IMR-90 (cell line): ENCODE data around the gene ARRDC1. TPM values are rescaled to one million over a fixed set of nuclear protein-coding genes. Genes with fewer than 3 reads are reported as not detected.

Experiments
- ATAC-seq: fragments of 200-7000 bp; cut with Tn5 transposase; 2 replicates; pipeline ENCODE4 v1.9.1; 2020; ENCODE audit warnings: low read depth, mild to moderate bottlenecking, moderate library complexity
- BruUV-seq: library from RNA; stranded (reverse); fragments of 400-500 nt; replicated peaks from 2 replicates; lab custom pipeline; 2021; lab: Mats Ljungman, UMichigan
- CTCF ChIA-PET: fragments of 300-600 bp; formaldehyde crosslinking; extraction: SDS; loops from one replicate; lab custom pipeline; 2021; ENCODE audit warnings: antibody characterized with exemption; lab: Yijun Ruan, JAX
- POLR2A ChIA-PET: fragments of 300-600 bp; sonication (Branson Sonifier 250); formaldehyde crosslinking; loops from one replicate; lab custom pipeline; 2022; ENCODE audit warnings: antibody characterized with exemption; ENCODE audit not compliant: unreplicated experiment; lab: Charles Lee
- DNase-seq: peaks from one replicate; pipeline ENCODE4 v3.0.0; 2013
- H2AFZ ChIP-seq: replicated peaks from 2 replicates; pipeline ENCODE3; 2013; ENCODE audit warnings: low read length, mild to moderate bottlenecking; ENCODE audit not compliant: poor library complexity
- H2AK5ac ChIP-seq: 2 replicates; pipeline ENCODE4 v1.6.1; 2013; ENCODE audit warnings: low read depth, low read length, inconsistent platforms
- H2AK9ac ChIP-seq: replicated peaks from 2 replicates; pipeline ENCODE3; 2013; ENCODE audit warnings: mild to moderate bottlenecking, low read depth, low read length, moderate library complexity; ENCODE audit not compliant: poor library complexity
- H2BK120ac ChIP-seq: 2 replicates; pipeline ENCODE4 v1.6.1; 2013; ENCODE audit warnings: low read depth, low read length, inconsistent platforms
- H2BK15ac ChIP-seq: 3 replicates; pipeline ENCODE4 v1.6.1; 2013; ENCODE audit warnings: low read depth, low read length, inconsistent platforms
- H2BK20ac ChIP-seq: 2 replicates; pipeline ENCODE4 v1.6.1; 2013; ENCODE audit warnings: low read depth, mild to moderate bottlenecking, inconsistent platforms, low read length, moderate library complexity
- H2BK5ac ChIP-seq: 2 replicates; pipeline ENCODE4 v1.6.1; 2013; ENCODE audit warnings: mild to moderate bottlenecking, low read depth, low read length, inconsistent platforms; ENCODE audit not compliant: poor library complexity, severe bottlenecking
- H3K14ac ChIP-seq: replicated peaks from 2 replicates; pipeline ENCODE4 v1.6.1; 2013; ENCODE audit warnings: low read depth, low read length, inconsistent platforms
- H3K18ac ChIP-seq: 2 replicates; pipeline ENCODE4 v1.6.1; 2013; ENCODE audit warnings: low read depth, low read length, control low read depth
- H3K23ac ChIP-seq: 2 replicates; pipeline ENCODE4 v1.6.1; 2013; ENCODE audit warnings: low read depth, low read length, inconsistent platforms
- H3K27ac ChIP-seq: 2 replicates; pipeline ENCODE4 v1.5.1; 2013; ENCODE audit warnings: mild to moderate bottlenecking, control low read depth, low read length; ENCODE audit not compliant: insufficient read depth
- H3K27me3 ChIP-seq: 2 replicates; pipeline ENCODE4 v1.6.1; 2013; ENCODE audit warnings: low read length; ENCODE audit not compliant: control insufficient read depth, insufficient read depth
- H3K36me3 ChIP-seq: 2 replicates; pipeline ENCODE4 v1.6.1; 2013; ENCODE audit warnings: low read length, mixed read lengths; ENCODE audit not compliant: control insufficient read depth, insufficient read depth
- H3K4ac ChIP-seq: 2 replicates; pipeline ENCODE4 v1.6.1; 2013; ENCODE audit warnings: low read depth, low read length, inconsistent platforms
- H3K4me1 ChIP-seq: 2 replicates; pipeline ENCODE4 v1.6.1; 2013; ENCODE audit warnings: low read length, mixed read lengths; ENCODE audit not compliant: control insufficient read depth, insufficient read depth
- H3K4me2 ChIP-seq: 2 replicates; pipeline ENCODE4 v1.6.1; 2013; ENCODE audit warnings: low read depth, mild to moderate bottlenecking, control low read depth, low read length, moderate library complexity
- H3K4me3 ChIP-seq: 2 replicates; pipeline ENCODE4 v1.5.1; 2013; ENCODE audit warnings: low read depth, mild to moderate bottlenecking, control low read depth, low read length, moderate library complexity; ENCODE audit not compliant: insufficient read depth
- H3K56ac ChIP-seq: 2 replicates; pipeline ENCODE4 v1.6.1; 2013; ENCODE audit warnings: low read length, inconsistent platforms; ENCODE audit not compliant: insufficient read depth; ENCODE audit errors: extremely low read depth
- H3K79me1 ChIP-seq, 2 experiments: 2 replicates each; pipeline ENCODE4 v1.6.1; 2013; ENCODE audit warnings: low read length in 2 of 2, inconsistent platforms in 1 of 2, low read depth in 1 of 2
- H3K9ac ChIP-seq: 2 replicates; pipeline ENCODE4 v1.6.1; 2013; ENCODE audit warnings: low read depth, low read length, control low read depth
- H3K9me1 ChIP-seq: 2 replicates; pipeline ENCODE4 v1.6.1; 2013; ENCODE audit warnings: low read length, inconsistent platforms; ENCODE audit not compliant: insufficient read depth
- H3K9me3 ChIP-seq: 2 replicates; pipeline ENCODE4 v1.6.1; 2013; ENCODE audit warnings: low read length; ENCODE audit not compliant: control insufficient read depth, insufficient read depth
- H4K20me1 ChIP-seq: 2 replicates; pipeline ENCODE4 v1.6.1; 2013; ENCODE audit warnings: low read length, inconsistent platforms; ENCODE audit not compliant: insufficient read depth
- H4K5ac ChIP-seq: 2 replicates; pipeline ENCODE4 v1.6.1; 2013; ENCODE audit warnings: mild to moderate bottlenecking, low read depth, low read length, control low read depth
- H4K8ac ChIP-seq, 2 experiments: 2 replicates each; pipeline ENCODE4 v1.6.1; 2013; ENCODE audit warnings: low read depth in 2 of 2, low read length in 2 of 2, control low read depth in 1 of 2, inconsistent platforms in 1 of 2
- H4K91ac ChIP-seq: 2 replicates; pipeline ENCODE4 v1.6.1; 2013; ENCODE audit warnings: low read depth, low read length, inconsistent platforms; ENCODE audit not compliant: insufficient read depth
- CEBPB ChIP-seq: IDR thresholded peaks from 2 replicates; pipeline ENCODE4 v1.6.1; 2012; ENCODE audit warnings: low read depth, low read length, improper control_type of control experiment
- CTCF ChIP-seq: conservative IDR thresholded peaks from 2 replicates; pipeline ENCODE4 v1.5.1; 2012; ENCODE audit warnings: mild to moderate bottlenecking, low read depth, low read length, improper control_type of control experiment
- FOS ChIP-seq: fragments of 150-350 bp; IDR thresholded peaks from 2 replicates; pipeline ENCODE4 v1.6.1; 2016; ENCODE audit warnings: low read depth, low read length
- MAFK ChIP-seq: IDR thresholded peaks from 2 replicates; pipeline ENCODE4 v1.6.1; 2012; ENCODE audit warnings: low read depth, low read length, improper control_type of control experiment
- MAZ ChIP-seq: IDR thresholded peaks from 2 replicates; pipeline ENCODE4 v1.6.1; 2012; ENCODE audit warnings: low read depth, mild to moderate bottlenecking, low read length, improper control_type of control experiment, moderate library complexity, borderline replicate concordance
- MXI1 ChIP-seq: IDR thresholded peaks from 2 replicates; pipeline ENCODE4 v1.6.1; 2012; ENCODE audit warnings: low read depth, mild to moderate bottlenecking, low read length, moderate library complexity, borderline replicate concordance
- NFE2L2 ChIP-seq: fragments of 150-350 bp; IDR thresholded peaks from 2 replicates; pipeline ENCODE4 v1.6.1; 2016; ENCODE audit warnings: low read depth, mild to moderate bottlenecking, low read length
- POLR2A ChIP-seq: IDR thresholded peaks from 2 replicates; pipeline ENCODE4 v1.6.1; 2012; ENCODE audit warnings: mild to moderate bottlenecking, low read depth, low read length
- RAD21 ChIP-seq: IDR thresholded peaks from 2 replicates; pipeline ENCODE4 v1.6.1; 2012; ENCODE audit warnings: low read length, improper control_type of control experiment
- RCOR1 ChIP-seq: IDR thresholded peaks from 2 replicates; pipeline ENCODE4 v1.6.1; 2012; ENCODE audit warnings: mild to moderate bottlenecking, low read length, improper control_type of control experiment; ENCODE audit not compliant: insufficient replicate concordance
- RFX5 ChIP-seq: IDR thresholded peaks from 2 replicates; pipeline ENCODE4 v1.8.0; 2012; ENCODE audit warnings: low read depth, mild to moderate bottlenecking, low read length, moderate library complexity
- SMC3 ChIP-seq: fragments of 150-350 bp; IDR thresholded peaks from 2 replicates; pipeline ENCODE4 v1.6.1; 2016; ENCODE audit warnings: low read depth, mild to moderate bottlenecking, antibody characterized with exemption, low read length, moderate library complexity
- USF2 ChIP-seq: fragments of 150-350 bp; IDR thresholded peaks from 2 replicates; pipeline ENCODE4 v1.6.1; 2017; ENCODE audit warnings: mild to moderate bottlenecking, antibody characterized with exemption, low read length, low read depth
- WGBS, 2 experiments: methylation state at CpG; one replicate each; pipeline versions ENCODE4 v1.1.5 to v1.1.7; 2013; ENCODE audit warnings: missing lambda C conversion rate in 2 of 2; ENCODE audit not compliant: insufficient read length in 1 of 2; ENCODE audit errors: extremely low coverage in 2 of 2; 5-methylcytosine and 5-hydroxymethylcytosine counted together
- dilution Hi-C: fragments of 300-500 bp; cut with HindIII; formaldehyde crosslinking; loops from one replicate; pipeline ENCODE4 v1.14.3; 2018; ENCODE audit warnings: low sequenced_read_pairs; ENCODE audit not compliant: unreplicated experiment
- in situ Hi-C: fragments of 300-500 bp; cut with MboI; formaldehyde crosslinking; loops from 3 replicates; pipeline ENCODE4 v1.14.3; 2019; ENCODE audit warnings: low sequenced_read_pairs, inconsistent platforms, mixed read lengths
- intact Hi-C: fragments of 100-400 bp; cut with micrococcal nuclease; formaldehyde crosslinking; loops from 2 replicates; pipeline ENCODE4 v1.10.0; 2022
- polyA plus RNA-seq, 3 experiments: library from polyadenylated mRNA; depleted of rRNA; stranded (reverse); fragments of >200 nt; gene quantifications; 2 replicates each; pipeline ENCODE4 v1.2.3, GENCODE V29; 2012; ENCODE audit warnings: low replicate concordance in 1 of 3
- total RNA-seq: library from RNA; depleted of rRNA; stranded (reverse); fragments of >200 nt; gene quantifications from 2 replicates; pipeline ENCODE4 v1.2.3, GENCODE V29; 2012
- TF ChIP-seq, protein P1 (sequence below): fragments of 150-350 bp; IDR thresholded peaks from 2 replicates; pipeline ENCODE4 v1.6.1; 2016; ENCODE audit warnings: low read depth, mild to moderate bottlenecking, low read length, moderate library complexity, borderline replicate concordance

The ARRDC1 gene
- total and polyA plus RNA-seq, 2 of the 4 experiments (the other 2 are of a cell fraction), result 7.7 to 41.4 TPM

GRCh38 chr9:137578518-137579258, 26.8 kb upstream of the ARRDC1 start, which contains the start of gene DPH7:
Gene DPH7, minus strand, starts transcription at chr9:137578925. Its CDS starts 148 bp downstream, at chr9:137578777.
- no peak within 1 kb of the TSS for H2BK15ac ChIP-seq
- H4K20me1 ChIP-seq, result peaks cover 24% of the 10 kb centered on the region
- peaks cover 40% of the 10 kb centered on the region for H3K36me3 ChIP-seq
- H2BK120ac ChIP-seq, result peak within 1 kb of the TSS; percentile 70; the same call in 1 of the 2 replicates
- H3K18ac ChIP-seq, result no peak within 1 kb of the TSS
- H2AK9ac ChIP-seq, result peak within 1 kb of the TSS; percentile 95
- H2BK20ac ChIP-seq, result no peak within 1 kb of the TSS
- H4K91ac ChIP-seq, result peak within 1 kb of the TSS; percentile 79
- no peaks in the 10 kb centered on the region for H3K9me3 ChIP-seq
- H3K14ac ChIP-seq, result peak within 1 kb of the TSS; percentile 93
- H3K4ac ChIP-seq, result peak within 1 kb of the TSS; percentile 96
- H3K23ac ChIP-seq, result peak within 1 kb of the TSS; percentile 79; the same call in 1 of the 2 replicates
- peak within 1 kb of the TSS; percentile 76 for H3K9ac ChIP-seq
- BruUV-seq, result no TSS peak
- dilution Hi-C loops, result no loop called here
- H3K27ac ChIP-seq, result peak within 1 kb of the TSS; percentile 66
- peak within 1 kb of the TSS; percentile 68 for H2BK5ac ChIP-seq
- 3% methylated on average over 46 of the region's 82 CpGs; no CpG with 5 or more reads in 1 of the 2 experiments for WGBS, 2 experiments
- H3K9me1 ChIP-seq, result peaks cover 15% of the 10 kb centered on the region; the same call in 1 of the 2 replicates
- intact Hi-C loops, result no loop called here
- POLR2A ChIA-PET, result no interaction called here
- CTCF ChIA-PET, result interaction anchor here (0.6 to 0.7 kb wide), 2 partner anchors 10 to 449 kb away, joined by 3 to 5 read pairs; no protein-coding TSS in a partner anchor
- DNase-seq, result peak; percentile 83
- H3K27me3 ChIP-seq, result no peaks in the 10 kb centered on the region
- H3K56ac ChIP-seq, result peak within 1 kb of the TSS; percentile 60
- H2AK5ac ChIP-seq, result peak within 1 kb of the TSS; percentile 91
- peak within 1 kb of the TSS; percentile 93 for H3K4me2 ChIP-seq
- peak within 1 kb of the TSS; percentile 95 to 97 for H4K8ac ChIP-seq
- peak within 1 kb of the TSS; percentile 42 for H4K5ac ChIP-seq
- peak within 1 kb of the TSS; percentile 99 for H2AFZ ChIP-seq
- peaks cover 30 to 51% of the 10 kb centered on the region in 2 experiments for H3K79me1 ChIP-seq
- H3K4me1 ChIP-seq, result peaks cover 6% of the 10 kb centered on the region
- in situ Hi-C loops, result no loop called here
- H3K4me3 ChIP-seq, result peak within 1 kb of the TSS; percentile 88
- ATAC-seq, result peak; percentile 97
- peak; percentile 97 for TF ChIP-seq CTCF
- TF ChIP-seq MAFK, result no peak
- no peak for TF ChIP-seq CEBPB
- no peak for TF ChIP-seq POLR2A
- peak; percentile 81; the same call in 1 of the 2 replicates for TF ChIP-seq MXI1
- TF ChIP-seq MAZ, result peak; percentile 60; the same call in 1 of the 2 replicates
- peak; percentile 31 for TF ChIP-seq RAD21
- no peak for TF ChIP-seq FOS
- TF ChIP-seq RFX5, result no peak
- no peak for TF ChIP-seq USF2
- TF ChIP-seq SMC3, result peak; percentile 31
- TF ChIP-seq RCOR1, result no peak
- no peak for TF ChIP-seq NFE2L2
- TF ChIP-seq, protein P1, sequence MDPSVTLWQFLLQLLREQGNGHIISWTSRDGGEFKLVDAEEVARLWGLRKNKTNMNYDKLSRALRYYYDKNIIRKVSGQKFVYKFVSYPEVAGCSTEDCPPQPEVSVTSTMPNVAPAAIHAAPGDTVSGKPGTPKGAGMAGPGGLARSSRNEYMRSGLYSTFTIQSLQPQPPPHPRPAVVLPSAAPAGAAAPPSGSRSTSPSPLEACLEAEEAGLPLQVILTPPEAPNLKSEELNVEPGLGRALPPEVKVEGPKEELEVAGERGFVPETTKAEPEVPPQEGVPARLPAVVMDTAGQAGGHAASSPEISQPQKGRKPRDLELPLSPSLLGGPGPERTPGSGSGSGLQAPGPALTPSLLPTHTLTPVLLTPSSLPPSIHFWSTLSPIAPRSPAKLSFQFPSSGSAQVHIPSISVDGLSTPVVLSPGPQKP, result no peak
